Measurements from ENCODE around the gene TMEM270.

- TF ChIP-seq CTCF (IDR thresholded peaks at IDR 0.05) (no peak), POLR2A (IDR thresholded peaks at IDR 0.05) (no peak)
Measured at GRCh38 chr7:73823257-73823656, 37.7 kb upstream of the TMEM270 start.
